A549 (cell line): ENCODE data around the gene CDK19. TPM values are rescaled to one million over a fixed set of nuclear protein-coding genes. Genes with fewer than 3 reads are reported as not detected.
"Not testable (repeated sequence)": the region's sequence is repeated elsewhere in the genome, so short reads cannot be mapped to it uniquely, and the experiment has no call there.

Source experiments
- ATAC-seq, 2 experiments: fragments of 200-7000 bp in 1 of 2; fragments of >200 bp in 1 of 2; cut with Nextera tagmentation in 1 of 2; cut with Tn5 transposase in 1 of 2; 3 replicates each; pipeline versions ENCODE4 v1.8.0 to v1.9.1; 2018 to 2020; ENCODE audit warnings: mild to moderate bottlenecking in 1 of 2, moderate library complexity in 1 of 2
- CTCF ChIA-PET: fragments of 300-600 bp; sonication (Branson Sonifier 250); formaldehyde crosslinking; extraction: SDS; loops from one replicate; lab custom pipeline; 2021; ENCODE audit warnings: antibody characterized with exemption, inconsistent platforms; lab: Yijun Ruan, JAX
- POLR2A ChIA-PET: fragments of 350-600 bp; formaldehyde crosslinking; extraction: SDS; loops from one replicate; lab custom pipeline; 2021; ENCODE audit warnings: antibody characterized with exemption, inconsistent platforms; lab: Yijun Ruan, JAX
- DNase-seq, 2 experiments: peaks; one replicate each; pipeline versions ENCODE4 v3.0.0 to v3.0.0-alpha.2; 2011 to 2016; ENCODE audit warnings: low read depth in 1 of 2, low spot score in 1 of 2
- FAIRE-seq: peaks from 2 replicates; lab custom pipeline; 2011; peaks lifted over from hg19 to GRCh38; lab: Jason Lieb, UNC
- H3K27ac ChIP-seq, 2 experiments: fragments of >200 bp; sonication (Bioruptor Twin); formaldehyde crosslinking; 3 replicates each; pipeline ENCODE4 v1.5.1; 2016 to 2017
- H3K4me1 ChIP-seq: fragments of >200 bp; sonication (Bioruptor Twin); formaldehyde crosslinking; 3 replicates; pipeline ENCODE4 v1.6.1; 2016
- H3K4me2 ChIP-seq: fragments of >200 bp; sonication (Bioruptor Twin); formaldehyde crosslinking; 3 replicates; pipeline ENCODE4 v1.6.1; 2016
- H3K4me3 ChIP-seq: fragments of >200 bp; sonication (Bioruptor Twin); formaldehyde crosslinking; 3 replicates; pipeline ENCODE4 v1.5.1; 2016
- H3K9me3 ChIP-seq: fragments of >200 bp; sonication (Bioruptor Twin); formaldehyde crosslinking; 3 replicates; pipeline ENCODE4 v1.6.1; 2016
- BHLHE40 ChIP-seq: IDR thresholded peaks from 2 replicates; pipeline ENCODE4 v1.6.1; 2012; ENCODE audit warnings: low read depth, low read length, inconsistent platforms
- CHD4 ChIP-seq: fragments of 200-600 bp; sonication (generic); IDR thresholded peaks from 2 replicates; pipeline ENCODE4 v1.6.1; 2016; ENCODE audit warnings: antibody characterized with exemption, mild to moderate bottlenecking, borderline replicate concordance
- FOSB ChIP-seq: fragments of 250-450 bp; sonication (Bioruptor Pico); IDR thresholded peaks from 2 replicates; pipeline ENCODE4 v1.5.0; 2020; ENCODE audit warnings: mild to moderate bottlenecking, moderate library complexity
- FOXS1 ChIP-seq: fragments of 250-450 bp; sonication (Bioruptor Pico); IDR thresholded peaks from 2 replicates; pipeline ENCODE4 v1.5.0; 2020; ENCODE audit warnings: mild to moderate bottlenecking, moderate library complexity
- HDAC2 ChIP-seq: fragments of 200-600 bp; sonication (generic); IDR thresholded peaks from 2 replicates; pipeline ENCODE4 v1.6.1; 2016
- KDM1A ChIP-seq: fragments of 200-600 bp; sonication (generic); IDR thresholded peaks from 2 replicates; pipeline ENCODE4 v1.6.1; 2016; ENCODE audit warnings: low read depth, mild to moderate bottlenecking
- KDM5A ChIP-seq: fragments of 200-600 bp; sonication (generic); IDR thresholded peaks from 2 replicates; pipeline ENCODE4 v1.6.1; 2016; ENCODE audit warnings: antibody characterized with exemption, mild to moderate bottlenecking
- NFE2L2 ChIP-seq: fragments of 150-350 bp; conservative IDR thresholded peaks from 2 replicates; pipeline ENCODE4 v1.6.1; 2014; ENCODE audit warnings: low read length
- NR3C1 ChIP-seq: fragments of >200 bp; sonication (Bioruptor Twin); formaldehyde crosslinking; IDR thresholded peaks from 3 replicates; pipeline ENCODE4 v1.6.1; 2017
- RARB ChIP-seq: fragments of 250-450 bp; sonication (Bioruptor Pico); IDR thresholded peaks from 2 replicates; pipeline ENCODE4 v1.8.0; 2021; ENCODE audit warnings: mild to moderate bottlenecking, moderate library complexity
- RFX5 ChIP-seq: fragments of 450-650 bp; IDR thresholded peaks from 2 replicates; pipeline ENCODE4 v1.7.1; 2014; ENCODE audit warnings: antibody characterized with exemption, mild to moderate bottlenecking, moderate library complexity
- RNF2 ChIP-seq: fragments of 200-600 bp; sonication (generic); IDR thresholded peaks from 2 replicates; pipeline ENCODE4 v1.6.1; 2016; ENCODE audit warnings: low read depth, mild to moderate bottlenecking, antibody characterized with exemption, moderate library complexity, borderline replicate concordance
- SMC3 ChIP-seq: fragments of >200 bp; sonication (Bioruptor Twin); formaldehyde crosslinking; IDR thresholded peaks from 3 replicates; pipeline ENCODE4 v1.6.1; 2018; ENCODE audit warnings: inconsistent platforms
- SREBF2 ChIP-seq: fragments of 450-650 bp; IDR thresholded peaks from 2 replicates; pipeline ENCODE4 v1.6.1; 2014; ENCODE audit warnings: mild to moderate bottlenecking, moderate library complexity
- ZC3H11A ChIP-seq: fragments of 450-650 bp; IDR thresholded peaks from 2 replicates; pipeline ENCODE4 v1.6.1; 2014; ENCODE audit warnings: antibody characterized with exemption, mild to moderate bottlenecking
- ZNF302 ChIP-seq: fragments of 250-450 bp; sonication (Bioruptor Pico); IDR thresholded peaks from 2 replicates; pipeline ENCODE4 v1.9.0; 2021; ENCODE audit warnings: inconsistent platforms, mild to moderate bottlenecking, moderate library complexity
- WGBS: methylation state at CpG from one replicate; pipeline ENCODE4 v1.1.6; 2017; ENCODE audit errors: missing lambda C conversion rate; 5-methylcytosine and 5-hydroxymethylcytosine counted together
- polyA plus RNA-seq, 4 experiments: library from polyadenylated mRNA; depleted of rRNA in 3 of 4; stranded (reverse); fragments of >200 nt; fragmentation: RNase III in 1 of 4; extraction: RNeasy Plus Mini Kit Qiagen cat#74134 plus additional on column Dnase treatment in 1 of 4; gene quantifications; 2 replicates in 3 of 4; 3 replicates in 1 of 4; pipeline ENCODE4 v1.2.3, GENCODE V29; 2011 to 2017
- TF ChIP-seq, protein P1 (sequence below): IDR thresholded peaks from 2 replicates; pipeline ENCODE4 v1.6.1; 2012; ENCODE audit warnings: low read depth, borderline replicate concordance
- TF ChIP-seq, protein P2 (sequence below): fragments of >200 bp; sonication (Bioruptor Twin); formaldehyde crosslinking; IDR thresholded peaks from 3 replicates; pipeline ENCODE4 v1.6.1; 2016
- TF ChIP-seq, protein P3 (sequence below): IDR thresholded peaks from 2 replicates; pipeline ENCODE4 v1.6.1; 2012

CDK19 gene
- polyA plus RNA-seq, 2 of the 4 experiments (the other 2 are of a cell fraction) = 7.1 to 18.6 TPM

DNA sequence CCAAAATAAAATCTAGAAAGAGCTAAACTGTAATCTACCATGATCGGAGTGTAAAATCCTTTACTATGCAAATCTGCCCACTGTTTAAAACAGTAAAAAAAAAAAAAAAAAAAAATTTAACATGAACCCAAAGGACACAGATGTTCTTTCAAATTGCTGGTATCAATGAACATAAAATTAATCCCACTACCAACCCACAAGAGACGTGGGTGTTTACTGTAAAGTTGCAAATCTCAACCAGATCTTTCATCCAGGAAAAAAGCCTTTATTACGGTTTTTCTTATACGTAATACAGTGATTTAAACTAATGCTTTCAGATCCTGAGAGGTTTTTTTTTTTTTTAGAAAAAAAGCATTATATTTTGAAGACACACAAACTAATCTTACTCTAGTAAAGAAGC is 2.5 kb downstream of the CDK19 start:
- WGBS = 86% methylated on average over 4 of the region's 4 CpGs
- ChIA-PET POLR2A (no interaction called here), CTCF (no interaction called here)
- no peak overlapping the region for H3K4me3 ChIP-seq
- H3K27ac ChIP-seq = no peak overlapping the region
- no peak overlapping the region for H3K4me2 ChIP-seq
- no peak for ATAC-seq
- no peak for DNase-seq
- FAIRE-seq = no peak
- H3K4me1 ChIP-seq = peaks cover 16% of the 10 kb centered on the region; the same call in 2 of the 3 replicates
- TF ChIP-seq, protein P1, sequence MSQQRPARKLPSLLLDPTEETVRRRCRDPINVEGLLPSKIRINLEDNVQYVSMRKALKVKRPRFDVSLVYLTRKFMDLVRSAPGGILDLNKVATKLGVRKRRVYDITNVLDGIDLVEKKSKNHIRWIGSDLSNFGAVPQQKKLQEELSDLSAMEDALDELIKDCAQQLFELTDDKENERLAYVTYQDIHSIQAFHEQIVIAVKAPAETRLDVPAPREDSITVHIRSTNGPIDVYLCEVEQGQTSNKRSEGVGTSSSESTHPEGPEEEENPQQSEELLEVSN = no peak
- TF ChIP-seq ZC3H11A (no peak), SMC3 (no peak), KDM1A (no peak), FOXS1 (CRISPR knock-in tag) (no peak), KDM5A (no peak), SREBF2 (no peak), NFE2L2 (no peak), RNF2 (no peak), HDAC2 (no peak)
- TF ChIP-seq, protein P2, sequence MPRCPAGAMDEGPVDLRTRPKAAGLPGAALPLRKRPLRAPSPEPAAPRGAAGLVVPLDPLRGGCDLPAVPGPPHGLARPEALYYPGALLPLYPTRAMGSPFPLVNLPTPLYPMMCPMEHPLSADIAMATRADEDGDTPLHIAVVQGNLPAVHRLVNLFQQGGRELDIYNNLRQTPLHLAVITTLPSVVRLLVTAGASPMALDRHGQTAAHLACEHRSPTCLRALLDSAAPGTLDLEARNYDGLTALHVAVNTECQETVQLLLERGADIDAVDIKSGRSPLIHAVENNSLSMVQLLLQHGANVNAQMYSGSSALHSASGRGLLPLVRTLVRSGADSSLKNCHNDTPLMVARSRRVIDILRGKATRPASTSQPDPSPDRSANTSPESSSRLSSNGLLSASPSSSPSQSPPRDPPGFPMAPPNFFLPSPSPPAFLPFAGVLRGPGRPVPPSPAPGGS = no peak
- H3K9me3 ChIP-seq = no peaks in the 10 kb centered on the region; the same call in 2 of the 3 replicates

DNA sequence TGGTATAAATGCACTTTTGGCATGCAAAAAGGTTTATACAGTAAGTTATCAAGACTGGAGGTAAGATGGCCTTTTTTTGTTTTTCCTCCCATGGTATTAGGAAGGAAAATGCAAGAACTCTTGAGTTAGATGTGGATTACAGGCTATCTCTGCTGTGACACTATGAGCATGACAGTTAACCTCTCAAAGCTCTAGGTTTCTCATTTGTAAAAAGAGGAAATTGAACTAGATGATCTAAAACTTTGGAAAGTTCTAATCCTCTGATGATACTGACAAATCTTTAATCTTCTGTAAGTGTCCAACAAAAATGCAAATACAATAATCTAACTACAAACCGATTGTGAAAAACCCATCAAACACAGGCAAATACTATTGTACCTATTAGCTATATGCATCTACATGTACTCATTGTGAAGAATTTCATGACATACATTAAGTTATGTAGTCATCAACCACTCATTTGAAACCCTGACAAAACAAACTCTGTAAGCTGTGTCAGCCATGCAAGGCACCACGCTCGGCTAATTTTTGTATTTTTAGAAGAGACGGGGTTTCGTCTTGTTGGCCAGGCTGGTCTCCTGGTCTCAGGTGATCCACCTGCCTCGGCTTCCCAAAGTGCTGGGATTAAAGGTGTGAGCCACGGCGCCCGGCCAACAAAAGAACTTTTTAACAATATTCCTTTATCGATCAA is 4.2 kb downstream of the CDK19 start:
- no peak overlapping the region for H3K4me2 ChIP-seq
- TF ChIP-seq, protein P3, sequence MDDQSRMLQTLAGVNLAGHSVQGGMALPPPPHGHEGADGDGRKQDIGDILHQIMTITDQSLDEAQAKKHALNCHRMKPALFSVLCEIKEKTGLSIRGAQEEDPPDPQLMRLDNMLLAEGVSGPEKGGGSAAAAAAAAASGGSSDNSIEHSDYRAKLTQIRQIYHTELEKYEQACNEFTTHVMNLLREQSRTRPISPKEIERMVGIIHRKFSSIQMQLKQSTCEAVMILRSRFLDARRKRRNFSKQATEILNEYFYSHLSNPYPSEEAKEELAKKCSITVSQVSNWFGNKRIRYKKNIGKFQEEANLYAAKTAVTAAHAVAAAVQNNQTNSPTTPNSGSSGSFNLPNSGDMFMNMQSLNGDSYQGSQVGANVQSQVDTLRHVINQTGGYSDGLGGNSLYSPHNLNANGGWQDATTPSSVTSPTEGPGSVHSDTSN = no peak
- no peak for TF ChIP-seq NR3C1
- TF ChIP-seq BHLHE40 = no peak
- no peak for TF ChIP-seq RFX5
- TF ChIP-seq SMC3 = no peak
- no peak for TF ChIP-seq ZNF302 (CRISPR knock-in tag)
- no peak for TF ChIP-seq CHD4
- no peak for FAIRE-seq
- no peak for DNase-seq
- H3K9me3 ChIP-seq = no peaks in the 10 kb centered on the region; the same call in 2 of the 3 replicates
- peaks cover 7% of the 10 kb centered on the region; the same call in 1 of the 3 replicates for H3K4me1 ChIP-seq
- WGBS = 89% methylated on average over 10 of the region's 10 CpGs
- ATAC-seq = no peak
- H3K4me3 ChIP-seq = no peak overlapping the region
- ChIA-PET POLR2A (no interaction called here), CTCF (interaction anchor here (0.7 to 1.5 kb wide), 2 partner anchors 68 to 190 kb away, joined by 3 to 5 read pairs; no protein-coding TSS in a partner anchor)
- no peak overlapping the region for H3K27ac ChIP-seq

DNA sequence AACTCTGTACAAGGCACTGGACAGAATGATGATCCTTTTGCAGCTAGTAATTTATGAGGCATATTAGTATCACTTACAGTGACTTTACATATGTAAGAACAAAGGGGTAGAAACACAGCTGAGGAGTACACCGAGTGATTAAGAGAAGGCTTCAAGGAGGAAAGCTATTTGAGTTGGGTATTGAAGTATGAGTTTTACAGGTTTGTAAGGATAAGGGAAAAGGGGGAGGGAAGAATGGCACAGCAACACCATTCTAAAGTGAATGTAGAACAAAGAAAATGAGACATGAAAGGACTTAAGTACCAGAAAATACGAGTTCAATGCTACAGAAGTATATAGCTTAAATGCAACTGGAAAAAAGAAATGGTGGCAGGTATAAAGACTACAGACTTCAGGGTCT is 5.5 kb downstream of the CDK19 start:
- no peak for FAIRE-seq
- H3K4me3 ChIP-seq = no peak overlapping the region
- no peak for TF ChIP-seq FOSB (CRISPR knock-in tag)
- no peak for TF ChIP-seq RARB
- no peak overlapping the region for H3K27ac ChIP-seq
- 80% methylated on average over 2 of the region's 2 CpGs for WGBS
- H3K4me2 ChIP-seq = no peak overlapping the region
- ATAC-seq = no peak
- peaks cover 7% of the 10 kb centered on the region; the same call in 1 of the 3 replicates for H3K4me1 ChIP-seq
- no peaks in the 10 kb centered on the region; the same call in 2 of the 3 replicates for H3K9me3 ChIP-seq
- ChIA-PET CTCF (interaction anchor here (1.5 kb wide), 1 partner anchor 69 kb away, joined by 5 read pairs; no protein-coding TSS in a partner anchor), POLR2A (no interaction called here)
- DNase-seq = no peak

DNA sequence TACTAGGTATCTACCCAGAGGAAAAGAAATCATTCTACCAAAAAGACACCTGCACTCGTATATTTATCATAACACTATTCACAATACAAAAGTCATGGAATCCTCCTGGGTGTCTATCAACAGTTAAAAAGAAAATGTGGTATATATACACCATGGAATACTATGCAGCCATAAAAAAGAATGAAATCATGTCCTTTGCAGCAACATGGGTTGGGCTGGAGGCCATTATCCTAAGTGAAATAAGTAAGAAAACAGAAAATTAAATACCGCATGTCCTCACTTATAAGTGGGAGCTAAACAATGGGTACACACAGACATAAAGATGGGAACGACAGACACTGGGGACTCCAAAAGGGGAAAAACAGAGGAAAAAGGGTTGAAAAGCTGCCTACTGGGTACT is 13.1 kb downstream of the CDK19 start:
- ATAC-seq, H3K27ac ChIP-seq, DNase-seq, H3K4me1 ChIP-seq, POLR2A ChIA-PET, FAIRE-seq, H3K4me3 ChIP-seq, H3K4me2 ChIP-seq, H3K9me3 ChIP-seq: not testable (repeated sequence)
- CTCF ChIA-PET = interaction anchor here (0.7 kb wide), 1 partner anchor 74 kb away, joined by 3 read pairs; no protein-coding TSS in a partner anchor
- 81% methylated on average over 3 of the region's 3 CpGs for WGBS
